GM12864 (cell line): Measurements from ENCODE around the gene HMGN3.

Source experiments
- DNase-seq: peaks from one replicate; pipeline ENCODE4 v3.0.0-alpha.2; 2011; ENCODE audit warnings: low read depth
- H3K4me3 ChIP-seq: 2 replicates; pipeline ENCODE4 v1.5.1; 2011; ENCODE audit warnings: mild to moderate bottlenecking, low read depth, low read length, control low read depth
- TF ChIP-seq, protein P1 (sequence below): IDR thresholded peaks from 2 replicates; pipeline ENCODE4 v1.5.1; 2011; ENCODE audit warnings: low read depth, mild to moderate bottlenecking, moderate library complexity, low read length, control low read depth, inconsistent platforms; ENCODE audit errors: missing control alignments

The HMGN3 gene

DNA sequence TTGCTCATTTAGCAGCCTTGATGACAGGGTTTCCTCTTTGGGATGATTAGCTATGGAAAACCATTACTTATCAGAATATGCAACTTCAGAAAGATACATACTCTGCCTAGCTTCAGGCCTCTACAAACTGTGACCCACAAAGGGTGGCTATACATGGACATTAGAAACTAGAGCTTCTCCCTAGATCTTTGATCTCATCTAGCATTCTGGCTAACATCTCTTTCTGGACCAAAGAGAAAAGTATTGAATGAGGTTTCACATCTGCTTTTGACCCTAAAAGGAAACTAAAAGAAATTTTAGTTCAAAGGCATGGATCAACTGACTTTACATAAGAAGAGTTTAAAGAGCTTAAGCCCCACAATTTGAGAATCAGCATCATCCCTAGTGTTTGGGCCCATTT is 12.4 kb upstream of the HMGN3 start:
- TF ChIP-seq, protein P1, sequence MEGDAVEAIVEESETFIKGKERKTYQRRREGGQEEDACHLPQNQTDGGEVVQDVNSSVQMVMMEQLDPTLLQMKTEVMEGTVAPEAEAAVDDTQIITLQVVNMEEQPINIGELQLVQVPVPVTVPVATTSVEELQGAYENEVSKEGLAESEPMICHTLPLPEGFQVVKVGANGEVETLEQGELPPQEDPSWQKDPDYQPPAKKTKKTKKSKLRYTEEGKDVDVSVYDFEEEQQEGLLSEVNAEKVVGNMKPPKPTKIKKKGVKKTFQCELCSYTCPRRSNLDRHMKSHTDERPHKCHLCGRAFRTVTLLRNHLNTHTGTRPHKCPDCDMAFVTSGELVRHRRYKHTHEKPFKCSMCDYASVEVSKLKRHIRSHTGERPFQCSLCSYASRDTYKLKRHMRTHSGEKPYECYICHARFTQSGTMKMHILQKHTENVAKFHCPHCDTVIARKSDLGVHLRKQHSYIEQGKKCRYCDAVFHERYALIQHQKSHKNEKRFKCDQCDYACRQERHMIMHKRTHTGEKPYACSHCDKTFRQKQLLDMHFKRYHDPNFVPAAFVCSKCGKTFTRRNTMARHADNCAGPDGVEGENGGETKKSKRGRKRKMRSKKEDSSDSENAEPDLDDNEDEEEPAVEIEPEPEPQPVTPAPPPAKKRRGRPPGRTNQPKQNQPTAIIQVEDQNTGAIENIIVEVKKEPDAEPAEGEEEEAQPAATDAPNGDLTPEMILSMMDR: no peak
- no peak overlapping the region for H3K4me3 ChIP-seq
- DNase-seq: no peak

DNA sequence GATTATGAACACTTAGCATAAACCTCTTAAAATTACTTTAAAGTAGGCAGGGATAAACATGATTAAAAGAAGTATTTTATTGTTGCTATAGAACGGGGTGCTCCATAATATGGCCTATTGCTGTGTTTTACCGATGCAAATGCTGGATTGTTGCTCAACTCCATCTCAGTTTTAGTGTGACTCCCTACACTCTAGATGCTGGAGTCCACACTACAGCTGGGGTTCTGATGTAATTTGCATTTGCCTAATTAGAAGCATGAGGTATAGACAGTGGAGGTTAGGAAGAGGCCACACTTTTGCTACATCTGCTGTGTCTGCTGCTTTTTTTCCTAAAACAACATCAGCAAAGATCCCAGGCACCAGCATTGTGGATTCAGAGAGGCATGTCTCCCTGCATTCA is 6.7 kb upstream of the HMGN3 start:
- no peak for DNase-seq
- no peak overlapping the region for H3K4me3 ChIP-seq
- TF ChIP-seq, protein P1: no peak

DNA sequence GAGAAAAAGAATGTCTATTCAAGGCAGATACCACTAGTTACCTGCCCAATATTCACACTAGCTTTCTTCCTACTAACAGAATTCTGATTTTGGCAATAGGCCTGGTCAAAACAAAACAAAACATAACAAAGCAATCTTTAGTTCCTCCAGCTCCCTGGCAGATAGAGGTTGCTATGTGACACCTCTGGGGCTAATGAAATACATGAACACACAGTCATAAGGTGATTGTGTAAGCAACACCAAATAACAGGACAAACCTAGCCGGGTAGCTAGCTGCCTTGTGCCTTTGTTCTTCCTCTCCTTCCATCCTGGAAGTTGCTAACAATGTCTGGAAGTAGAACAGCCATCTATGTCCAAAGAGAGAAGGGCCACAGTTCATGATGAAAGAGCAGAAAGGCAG is 6.0 kb upstream of the HMGN3 start:
- H3K4me3 ChIP-seq: no peak overlapping the region
- no peak for DNase-seq
- TF ChIP-seq, protein P1: no peak

DNA sequence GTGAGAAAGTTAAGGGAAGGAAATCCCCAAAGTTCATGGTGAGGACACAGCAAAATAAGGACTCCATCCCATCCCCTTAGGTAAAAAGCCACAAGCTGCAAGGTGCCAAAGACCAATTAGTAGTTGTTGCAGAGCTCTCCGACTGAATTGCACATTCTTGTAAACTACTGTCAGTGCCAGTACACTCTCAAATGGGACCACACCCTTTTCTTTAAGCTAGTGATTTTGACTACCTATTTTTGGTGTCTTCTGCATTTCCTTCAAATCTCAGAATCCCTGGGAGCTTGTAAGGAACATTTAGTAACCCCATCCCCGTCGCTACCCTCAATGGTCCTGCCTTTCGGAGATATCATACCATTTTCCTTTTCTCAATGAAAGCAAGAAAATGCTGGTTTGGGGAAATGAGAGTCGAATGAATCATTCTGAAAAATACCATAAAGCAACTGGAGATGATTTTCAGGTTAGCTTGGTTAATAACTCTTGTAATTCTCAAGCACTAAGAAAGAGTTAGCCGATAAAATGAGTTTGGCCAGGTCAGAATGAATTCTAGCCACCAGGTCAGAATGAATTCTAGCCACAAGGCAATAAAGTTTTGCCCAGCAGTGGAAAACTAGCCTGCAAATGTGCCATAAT is 5.2 kb upstream of the HMGN3 start:
- no peak overlapping the region for H3K4me3 ChIP-seq
- DNase-seq: no peak
- TF ChIP-seq, protein P1: no peak

DNA sequence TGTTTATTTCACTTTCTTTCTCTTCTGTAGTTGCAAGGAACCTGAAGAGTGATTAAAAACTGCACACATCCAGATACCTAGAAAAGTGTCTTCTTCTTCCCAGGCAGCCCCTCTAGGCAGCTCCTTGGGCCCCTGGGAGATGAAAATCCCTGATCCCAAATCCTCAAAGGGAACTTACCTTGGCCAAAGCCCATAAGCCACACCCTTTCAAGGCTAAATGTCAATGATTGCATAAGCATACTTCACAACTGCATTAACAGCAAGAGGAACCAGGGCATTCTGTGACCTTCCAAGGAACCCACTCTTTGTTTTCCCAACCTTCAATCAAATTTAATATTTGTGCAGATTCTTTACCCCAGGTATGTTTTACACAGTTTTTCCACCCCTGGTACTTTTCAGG is 4.4 kb upstream of the HMGN3 start:
- no peak overlapping the region for H3K4me3 ChIP-seq
- DNase-seq: no peak
- TF ChIP-seq, protein P1: no peak

DNA sequence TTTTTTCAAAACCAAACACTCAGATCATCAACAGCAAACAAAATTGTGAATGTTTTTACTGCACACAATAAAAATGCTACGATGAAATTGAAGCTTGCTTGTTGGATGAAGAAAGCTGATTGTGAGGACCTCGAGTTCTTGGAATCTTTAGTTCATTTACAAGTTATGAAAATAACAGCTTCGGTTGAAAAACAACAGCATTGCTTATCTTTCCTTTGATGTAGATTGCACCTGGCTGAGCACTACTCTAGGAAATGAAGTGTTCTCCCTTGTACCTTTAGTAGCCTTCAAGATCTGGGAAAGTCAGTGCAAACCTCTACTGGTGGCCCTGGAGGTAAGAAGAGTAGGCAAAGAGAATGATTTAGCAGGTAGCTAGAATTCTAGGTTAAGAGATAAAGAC is 2.2 kb upstream of the HMGN3 start:
- no peak for DNase-seq
- H3K4me3 ChIP-seq: no peak overlapping the region
- TF ChIP-seq, protein P1: no peak

DNA sequence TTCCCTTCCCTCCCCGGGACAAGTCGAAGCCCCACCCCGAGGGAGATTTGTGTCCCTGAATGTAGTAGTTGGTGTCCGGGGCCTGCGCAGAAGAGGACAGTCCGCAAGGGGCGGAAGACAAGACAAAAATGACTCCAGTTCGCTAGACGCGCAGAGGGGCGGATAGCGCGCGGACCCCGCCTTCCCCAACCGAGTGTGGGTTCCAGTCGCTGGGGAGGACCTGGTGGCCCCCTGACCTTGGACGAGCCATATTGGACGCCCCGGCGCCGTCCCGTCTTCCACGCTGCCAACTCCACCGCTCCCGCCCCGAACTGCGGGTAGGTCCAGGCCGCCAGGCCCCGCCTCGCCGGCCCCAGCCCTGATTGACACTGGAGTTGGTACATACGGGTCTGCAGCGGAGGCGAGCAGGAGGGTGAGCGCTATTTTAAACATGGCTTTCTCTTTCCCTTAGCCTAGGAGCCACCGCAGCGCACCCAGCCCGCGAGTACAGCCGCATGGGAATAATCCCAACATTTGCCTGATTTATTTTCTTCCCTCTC is 802 bp downstream of the HMGN3 start:
- peak overlapping the region; percentile 97 for H3K4me3 ChIP-seq
- TF ChIP-seq, protein P1: peak; percentile 44
- no peak for DNase-seq
